Suprapubic skin (tissue), 4 donors: ENCODE measurements around the gene DIPK1A. TPM values are rescaled to one million over a fixed set of nuclear protein-coding genes. Genes with fewer than 3 reads are reported as not detected.

Experiments
- DNase-seq, 2 donors: peaks; one replicate each; pipeline ENCODE4 v3.0.0-alpha.2; 2019; ENCODE audit warnings: low spot score in 2 of 2
- H3K27ac ChIP-seq: fragments of 200-600 bp; sonication (generic); one replicate; pipeline ENCODE4 v1.5.1; 2019
- H3K27me3 ChIP-seq: fragments of 200-600 bp; sonication (generic); one replicate; pipeline ENCODE4 v1.5.1; 2019
- H3K36me3 ChIP-seq: fragments of 200-600 bp; sonication (generic); one replicate; pipeline ENCODE4 v1.5.1; 2019
- H3K4me1 ChIP-seq: fragments of 200-600 bp; sonication (generic); one replicate; pipeline ENCODE4 v1.5.1; 2019
- H3K4me3 ChIP-seq: fragments of 200-600 bp; sonication (generic); one replicate; pipeline ENCODE4 v1.5.1; 2019; ENCODE audit warnings: mild to moderate bottlenecking
- H3K9me3 ChIP-seq: fragments of 200-600 bp; sonication (generic); one replicate; pipeline ENCODE4 v1.5.1; 2019
- CTCF ChIP-seq, 2 donors: fragments of 200-600 bp in 1 of 2; fragments of 450-650 bp in 1 of 2; sonication (generic) in 1 of 2; IDR thresholded peaks; one replicate each; pipeline ENCODE4 v1.5.1; 2016 to 2019; ENCODE audit warnings: antibody characterized with exemption in 2 of 2, mild to moderate bottlenecking in 1 of 2, moderate library complexity in 1 of 2
- EP300 ChIP-seq: sonication (generic); formaldehyde crosslinking; IDR thresholded peaks from one replicate; pipeline ENCODE4 v1.6.1; 2017; ENCODE audit warnings: antibody characterized with exemption
- POLR2A ChIP-seq, 2 donors: fragments of 450-650 bp; IDR thresholded peaks; one replicate each; pipeline ENCODE4 v1.6.1; 2017; ENCODE audit warnings: antibody characterized with exemption in 2 of 2, mild to moderate bottlenecking in 2 of 2, moderate library complexity in 2 of 2
- POLR2AphosphoS5 ChIP-seq, 3 donors: sonication (generic); formaldehyde crosslinking; IDR thresholded peaks; one replicate each; pipeline ENCODE4 v1.6.1; 2017; ENCODE audit warnings: antibody characterized with exemption in 3 of 3
- WGBS: methylation state at CpG from one replicate; pipeline ENCODE4 v1.1.5; 2018; 5-methylcytosine and 5-hydroxymethylcytosine counted together
- total RNA-seq, 4 donors: library from RNA; depleted of rRNA; stranded (reverse); fragments of >200 nt; gene quantifications; one replicate each; pipeline ENCODE4 v1.1.0, GENCODE V29; 2016

Gene DIPK1A
- total RNA-seq, 4 donors from 2014 or later = 3.3 to 7.8 (median 5.3) TPM

DNA sequence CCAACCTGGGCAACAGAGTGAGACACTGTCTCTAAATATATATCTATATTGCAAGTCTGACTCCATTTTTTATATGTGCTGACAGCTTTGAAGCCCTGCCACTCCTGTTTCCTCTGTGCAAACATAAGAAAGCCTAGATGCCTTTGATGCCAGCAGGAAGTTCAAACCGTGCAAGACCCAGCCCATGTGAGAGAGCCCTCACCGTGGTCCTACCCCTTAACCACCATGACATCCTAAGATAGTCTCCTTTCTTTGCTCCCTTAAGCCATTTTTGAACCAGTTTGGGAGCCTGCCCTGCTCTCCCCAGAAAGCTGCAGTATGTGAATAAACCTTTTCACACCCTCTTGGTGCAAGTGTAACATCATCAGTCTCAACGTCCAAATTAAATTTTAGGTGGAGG lies 3.7 kb upstream of the DIPK1A start:
- Histone ChIP-seq H3K4me3 (no peak overlapping the region), H3K27ac (no peak overlapping the region), H3K27me3 (no peaks in the 10 kb centered on the region), H3K36me3 (no peaks in the 10 kb centered on the region), H3K4me1 (peaks cover 18% of the 10 kb centered on the region), H3K9me3 (no peaks in the 10 kb centered on the region)
- TF ChIP-seq POLR2AphosphoS5 (IDR thresholded peaks at IDR 0.05) (no peak), CTCF (IDR thresholded peaks at IDR 0.05) (no peak), EP300 (no peak)
- DNase-seq = no peak
- 47% methylated on average over 3 of the region's 3 CpGs for WGBS

DNA sequence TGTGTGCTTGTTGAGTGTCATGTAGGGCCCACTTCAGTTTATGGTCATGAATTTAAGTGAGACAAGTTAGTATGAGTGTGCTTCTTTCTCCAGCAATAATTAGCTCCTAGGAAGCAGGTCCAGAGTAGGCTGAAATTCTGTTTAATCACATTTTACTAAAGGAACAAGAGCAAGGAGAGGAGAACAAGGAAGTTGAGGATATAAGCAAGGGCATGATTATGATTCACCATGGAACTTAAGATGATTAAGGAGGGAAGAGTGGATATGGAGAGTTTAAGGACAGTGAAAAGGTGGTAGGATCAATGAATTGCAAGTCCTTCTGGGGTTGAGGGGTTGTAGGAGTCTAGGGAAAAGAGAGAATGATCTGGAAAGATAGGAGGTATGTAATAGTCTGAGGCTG lies 3.1 kb upstream of the DIPK1A start:
- TF ChIP-seq EP300 (no peak), POLR2AphosphoS5 (IDR thresholded peaks at IDR 0.05) (no peak), CTCF (IDR thresholded peaks at IDR 0.05) (no peak), POLR2A (IDR thresholded peaks at IDR 0.05) (no peak)
- Histone ChIP-seq H3K27ac (no peak overlapping the region), H3K4me3 (no peak overlapping the region), H3K4me1 (peaks cover 19% of the 10 kb centered on the region), H3K36me3 (no peaks in the 10 kb centered on the region), H3K9me3 (no peaks in the 10 kb centered on the region), H3K27me3 (no peaks in the 10 kb centered on the region)
- no peak for DNase-seq

- WGBS = 4% methylated on average over 16 of the region's 32 CpGs
- peak; percentile 74 to 82 for DNase-seq
- peak overlapping the region; percentile 94 for H3K27ac ChIP-seq
- H3K4me1 ChIP-seq = peaks cover 19% of the 10 kb centered on the region
- peak overlapping the region; percentile 87 for H3K4me3 ChIP-seq
- H3K27me3 ChIP-seq = no peaks in the 10 kb centered on the region
- TF ChIP-seq CTCF (IDR thresholded peaks at IDR 0.05) (no peak), POLR2AphosphoS5 (IDR thresholded peaks at IDR 0.05) (no peak), POLR2A (IDR thresholded peaks at IDR 0.05) (no peak), EP300 (no peak)
- H3K36me3 ChIP-seq = no peaks in the 10 kb centered on the region
- H3K9me3 ChIP-seq = no peaks in the 10 kb centered on the region
Observed at GRCh38 chr1:92961896-92962752, 862 bp upstream of the DIPK1A start.

- H3K9me3 ChIP-seq = no peaks in the 10 kb centered on the region
- H3K27ac ChIP-seq = peak overlapping the region; percentile 94
- no peaks in the 10 kb centered on the region for H3K36me3 ChIP-seq
- H3K4me3 ChIP-seq = peak overlapping the region; percentile 87
- H3K27me3 ChIP-seq = no peaks in the 10 kb centered on the region
- peaks cover 19% of the 10 kb centered on the region for H3K4me1 ChIP-seq
- under 1% methylated on average over 44 of the region's 44 CpGs for WGBS
- TF ChIP-seq EP300 = no peak
- no peak for TF ChIP-seq POLR2A (IDR thresholded peaks at IDR 0.05)
- TF ChIP-seq POLR2AphosphoS5 (IDR thresholded peaks at IDR 0.05) = no peak
- TF ChIP-seq CTCF (IDR thresholded peaks at IDR 0.05) = peak; percentile 52
- peak in 1 of 2 donors; percentile 79 for DNase-seq
Observed at GRCh38 chr1:92960395-92961130, 699 bp downstream of the DIPK1A start.
